Activated CD4-positive, alpha-beta memory T cell treated with anti-CD3 and anti-CD28 coated beads, Interleukin-2, amount 10 ng/mL, durations not matched to agents 7 days and 5 days (primary cell): ENCODE measurements around the gene APOBR. TPM values are rescaled to one million over a fixed set of nuclear protein-coding genes. Genes with fewer than 3 reads are reported as not detected.
A peak's percentile ranks its signal among the peaks of the same experiment; 100 is the strongest.
"Not testable (repeated sequence)": the region's sequence is repeated elsewhere in the genome, so short reads cannot be mapped to it uniquely, and the experiment has no call there.

Source experiments
- CTCF ChIA-PET: fragments of 350-600 bp; sonication (Branson Sonifier 250); formaldehyde crosslinking; loops from one replicate; lab custom pipeline; 2021; ENCODE audit warnings: antibody characterized with exemption, inconsistent platforms; lab: Charles Lee
- POLR2A ChIA-PET: fragments of 350-600 bp; sonication (Branson Sonifier 250); formaldehyde crosslinking; loops from one replicate; lab custom pipeline; 2021; ENCODE audit warnings: antibody characterized with exemption; lab: Charles Lee
- DNase-seq: peaks from one replicate; pipeline ENCODE4 v3.0.0-alpha.2; 2020
- H3K27ac Mint-ChIP-seq: one replicate; pipeline ENCODE4 v1.8.0; 2021; ENCODE audit warnings: mild to moderate bottlenecking, mixed read lengths
- H3K27me3 Mint-ChIP-seq: one replicate; pipeline ENCODE4 v1.8.0; 2021; ENCODE audit warnings: mixed read lengths
- H3K36me3 Mint-ChIP-seq: one replicate; pipeline ENCODE4 v1.8.0; 2021; ENCODE audit warnings: low read depth, mixed read lengths
- H3K4me1 Mint-ChIP-seq: one replicate; pipeline ENCODE4 v1.8.0; 2021; ENCODE audit warnings: mixed read lengths
- H3K4me3 Mint-ChIP-seq: one replicate; pipeline ENCODE4 v1.8.0; 2021; ENCODE audit warnings: mild to moderate bottlenecking, mixed read lengths
- H3K9me3 Mint-ChIP-seq: one replicate; pipeline ENCODE4 v1.8.0; 2021; ENCODE audit warnings: mixed read lengths
- total RNA-seq, 2 experiments: library from RNA; stranded (reverse); gene quantifications; one replicate each; pipeline ENCODE4 v1.2.3, GENCODE V29; 2021

The APOBR gene
- 10 to 100 TPM; 20.9 TPM for total RNA-seq

- ChIA-PET CTCF (interaction anchor here (0.7 to 1.1 kb wide), 4 partner anchors 9 to 60 kb away, joined by 3 to 4 read pairs (median 4); no protein-coding TSS in a partner anchor), POLR2A (interaction anchor here (0.7 to 2.3 kb wide), 13 partner anchors 9 to 330 kb away, joined by 3 to 14 read pairs (median 3); partner anchors contain the start of genes ATXN2L, NPIPB7, SBK1 and SGF29)
- Mint-ChIP-seq H3K36me3 (peaks cover 45% of the 10 kb centered on the region), H3K27me3 (no peaks in the 10 kb centered on the region), H3K4me3 (peak within 1 kb of the TSS; percentile 97), H3K27ac (peak within 1 kb of the TSS; percentile 98), H3K4me1 (peaks cover 63% of the 10 kb centered on the region), H3K9me3 (no peaks in the 10 kb centered on the region)
- peak; percentile 92 for DNase-seq
These were observed at the start of gene APOBR for GRCh38 chr16:28494121-28494851. Gene APOBR (plus strand): TSS chr16:28494643. CDS start chr16:28494682, 39 bp downstream.

GRCh38 chr16:28446388-28446787, 48.1 kb upstream of the APOBR start:
- DNase-seq, H3K4me3 Mint-ChIP-seq, CTCF ChIA-PET, H3K27me3 Mint-ChIP-seq, H3K4me1 Mint-ChIP-seq, H3K27ac Mint-ChIP-seq, H3K36me3 Mint-ChIP-seq, POLR2A ChIA-PET, H3K9me3 Mint-ChIP-seq: not testable (repeated sequence)

GRCh38 chr16:28447081-28447480, 47.4 kb upstream of the APOBR start:
- CTCF ChIA-PET, H3K4me1 Mint-ChIP-seq, H3K36me3 Mint-ChIP-seq, H3K27me3 Mint-ChIP-seq, POLR2A ChIA-PET, DNase-seq, H3K9me3 Mint-ChIP-seq, H3K27ac Mint-ChIP-seq, H3K4me3 Mint-ChIP-seq: not testable (repeated sequence)

- Mint-ChIP-seq H3K9me3 (no peaks in the 10 kb centered on the region), H3K4me1 (peaks cover 6% of the 10 kb centered on the region), H3K27me3 (no peaks in the 10 kb centered on the region), H3K27ac (no peak overlapping the region), H3K36me3 (peaks cover 20% of the 10 kb centered on the region), H3K4me3 (no peak overlapping the region)
- DNase-seq, result no peak
- POLR2A ChIA-PET, result no interaction called here
- CTCF ChIA-PET, result no interaction called here
These were observed 20.7 kb upstream of the APOBR start for GRCh38 chr16:28473714-28474265.

- Mint-ChIP-seq H3K27me3 (no peaks in the 10 kb centered on the region), H3K9me3 (no peaks in the 10 kb centered on the region), H3K27ac (no peak overlapping the region), H3K36me3 (peaks cover 20% of the 10 kb centered on the region), H3K4me1 (peaks cover 6% of the 10 kb centered on the region), H3K4me3 (no peak overlapping the region)
- POLR2A ChIA-PET, result no interaction called here
- no peak for DNase-seq
- CTCF ChIA-PET, result interaction anchor here (0.7 kb wide), 1 partner anchor 19 kb away, joined by 3 read pairs; the partner anchor contains the start of gene APOBR
These were observed 19.2 kb upstream of the APOBR start for GRCh38 chr16:28475221-28475620.

- Mint-ChIP-seq H3K36me3 (peaks cover 27% of the 10 kb centered on the region), H3K27me3 (no peaks in the 10 kb centered on the region), H3K9me3 (no peaks in the 10 kb centered on the region), H3K4me3 (no peak overlapping the region), H3K4me1 (peaks cover 6% of the 10 kb centered on the region), H3K27ac (no peak overlapping the region)
- ChIA-PET POLR2A (no interaction called here), CTCF (no interaction called here)
- DNase-seq, result no peak
These were observed 17.0 kb upstream of the APOBR start for GRCh38 chr16:28477311-28477920.

- H3K4me1 Mint-ChIP-seq, result peaks cover 2% of the 10 kb centered on the region
- H3K27ac Mint-ChIP-seq, result no peak overlapping the region
- no peaks in the 10 kb centered on the region for H3K27me3 Mint-ChIP-seq
- H3K36me3 Mint-ChIP-seq, result peaks cover 28% of the 10 kb centered on the region
- ChIA-PET CTCF (interaction anchor here (0.7 kb wide), 1 partner anchor 138 kb away, joined by 3 read pairs; no protein-coding TSS in a partner anchor), POLR2A (interaction anchor here (0.6 to 2.0 kb wide), 2 partner anchors 16 to 316 kb away, joined by 3 to 9 read pairs; partner anchors contain the start of gene APOBR)
- no peak overlapping the region for H3K4me3 Mint-ChIP-seq
- DNase-seq, result no peak
- H3K9me3 Mint-ChIP-seq, result no peaks in the 10 kb centered on the region
These were observed 15.8 kb upstream of the APOBR start for GRCh38 chr16:28478506-28479180.

- ChIA-PET CTCF (no interaction called here), POLR2A (no interaction called here)
- H3K4me1 Mint-ChIP-seq, result no peaks in the 10 kb centered on the region
- H3K27me3 Mint-ChIP-seq, result no peaks in the 10 kb centered on the region
- H3K9me3 Mint-ChIP-seq, result no peaks in the 10 kb centered on the region
- H3K27ac Mint-ChIP-seq, result no peak overlapping the region
- peaks cover 30% of the 10 kb centered on the region for H3K36me3 Mint-ChIP-seq
- DNase-seq, result no peak
- H3K4me3 Mint-ChIP-seq, result no peak overlapping the region
These were observed 12.4 kb upstream of the APOBR start for GRCh38 chr16:28482026-28482425.

- CTCF ChIA-PET, result interaction anchor here (0.7 kb wide), 1 partner anchor 387 kb away, joined by 4 read pairs; no protein-coding TSS in a partner anchor
- H3K36me3 Mint-ChIP-seq, result peaks cover 30% of the 10 kb centered on the region
- DNase-seq, H3K27ac Mint-ChIP-seq, H3K4me1 Mint-ChIP-seq, H3K9me3 Mint-ChIP-seq, H3K4me3 Mint-ChIP-seq, H3K27me3 Mint-ChIP-seq: not testable (repeated sequence)
- POLR2A ChIA-PET, result interaction anchor here (2.4 kb wide), 1 partner anchor 11 kb away, joined by 6 read pairs; the partner anchor contains the start of gene APOBR
These were observed 11.1 kb upstream of the APOBR start for GRCh38 chr16:28483361-28483760.

- Mint-ChIP-seq H3K4me1 (peaks cover 10% of the 10 kb centered on the region), H3K36me3 (peaks cover 41% of the 10 kb centered on the region), H3K27ac (no peak overlapping the region), H3K27me3 (no peaks in the 10 kb centered on the region), H3K4me3 (no peak overlapping the region), H3K9me3 (no peaks in the 10 kb centered on the region)
- POLR2A ChIA-PET, result no interaction called here
- no peak for DNase-seq
- CTCF ChIA-PET, result no interaction called here
These were observed 8.2 kb upstream of the APOBR start for GRCh38 chr16:28486266-28486665.

GRCh38 chr16:28491230-28491969, 3.0 kb upstream of the APOBR start:
- ChIA-PET POLR2A (interaction anchor here (0.7 to 2.2 kb wide), 6 partner anchors 12 to 331 kb away, joined by 3 to 9 read pairs (median 6); partner anchors contain the start of genes ATXN2L and SGF29), CTCF (interaction anchor here (0.8 to 1.6 kb wide), 2 partner anchors 11 to 165 kb away, joined by 3 read pairs; no protein-coding TSS in a partner anchor)
- H3K36me3 Mint-ChIP-seq, result peaks cover 48% of the 10 kb centered on the region
- H3K4me3 Mint-ChIP-seq, result peak overlapping the region; percentile 97
- H3K4me1 Mint-ChIP-seq, result peaks cover 55% of the 10 kb centered on the region
- no peaks in the 10 kb centered on the region for H3K27me3 Mint-ChIP-seq
- H3K27ac Mint-ChIP-seq, result peak overlapping the region; percentile 100
- no peaks in the 10 kb centered on the region for H3K9me3 Mint-ChIP-seq
- DNase-seq, result peak; percentile 25

- no peaks in the 10 kb centered on the region for H3K27me3 Mint-ChIP-seq
- DNase-seq, result peak; percentile 92
- H3K36me3 Mint-ChIP-seq, result peaks cover 47% of the 10 kb centered on the region
- peaks cover 62% of the 10 kb centered on the region for H3K4me1 Mint-ChIP-seq
- peak within 1 kb of the TSS; percentile 100 for H3K27ac Mint-ChIP-seq
- peak within 1 kb of the TSS; percentile 97 for H3K4me3 Mint-ChIP-seq
- ChIA-PET CTCF (interaction anchor here (0.7 to 1.6 kb wide), 2 partner anchors 16 to 165 kb away, joined by 3 to 4 read pairs; no protein-coding TSS in a partner anchor), POLR2A (interaction anchor here (0.7 to 2.2 kb wide), 7 partner anchors 11 to 331 kb away, joined by 3 to 9 read pairs (median 6); partner anchors contain the start of genes ATXN2L and SGF29)
- no peaks in the 10 kb centered on the region for H3K9me3 Mint-ChIP-seq
These were observed 2.4 kb upstream of the APOBR start, which contains the start of gene CLN3 for GRCh38 chr16:28491970-28492474. Gene CLN3 (minus strand): TSS chr16:28492074. CDS start chr16:28491759, 315 bp downstream.
